CD4-positive, alpha-beta T cell treated with Interleukin-17A for 4 hours (primary cell): ENCODE results near the gene ATP8B4.

Experiments used
- DNase-seq: peaks from one replicate; pipeline ENCODE4 v3.0.0-alpha.2; 2020; ENCODE audit warnings: mixed read lengths

Gene ATP8B4

GRCh38 chr15:49918121-49918520 is 200.9 kb downstream of the ATP8B4 start:
- DNase-seq = no peak

GRCh38 chr15:49916998-49917397 is 202.0 kb downstream of the ATP8B4 start:
- DNase-seq = no peak

- DNase-seq = no peak
These were observed 203.2 kb downstream of the ATP8B4 start for GRCh38 chr15:49915822-49916221.

GRCh38 chr15:49908933-49909295 is 210.1 kb downstream of the ATP8B4 start:
- no peak for DNase-seq

GRCh38 chr15:49908236-49908932 is 210.6 kb downstream of the ATP8B4 start:
- DNase-seq = no peak

- no peak for DNase-seq
These were observed 212.1 kb downstream of the ATP8B4 start for GRCh38 chr15:49906966-49907365.

- no peak for DNase-seq
These were observed 213.8 kb downstream of the ATP8B4 start for GRCh38 chr15:49905221-49905620.

GRCh38 chr15:49904296-49904695 is 214.7 kb downstream of the ATP8B4 start:
- DNase-seq = no peak

- no peak for DNase-seq
These were observed 216.1 kb downstream of the ATP8B4 start for GRCh38 chr15:49902685-49903501.

- DNase-seq = no peak
These were observed 216.9 kb downstream of the ATP8B4 start for GRCh38 chr15:49901996-49902684.

GRCh38 chr15:49901321-49901720 is 217.7 kb downstream of the ATP8B4 start:
- DNase-seq = no peak

- DNase-seq = no peak
These were observed 218.2 kb downstream of the ATP8B4 start for GRCh38 chr15:49900903-49901235.

GRCh38 chr15:49900006-49900902 is 218.8 kb downstream of the ATP8B4 start:
- DNase-seq = no peak

- no peak for DNase-seq
These were observed 220.3 kb downstream of the ATP8B4 start for GRCh38 chr15:49898575-49899283.

GRCh38 chr15:49898097-49898496 is 220.9 kb downstream of the ATP8B4 start:
- no peak for DNase-seq

GRCh38 chr15:49895347-49896223 is 223.4 kb downstream of the ATP8B4 start:
- DNase-seq = no peak

GRCh38 chr15:49890689-49891088 is 228.3 kb downstream of the ATP8B4 start:
- no peak for DNase-seq

- DNase-seq = no peak
These were observed 229.5 kb downstream of the ATP8B4 start for GRCh38 chr15:49889536-49889935.

- DNase-seq = no peak
These were observed 230.3 kb downstream of the ATP8B4 start for GRCh38 chr15:49888734-49889133.

GRCh38 chr15:49888323-49888693 is 230.7 kb downstream of the ATP8B4 start:
- DNase-seq = no peak

GRCh38 chr15:49887659-49888322 is 231.2 kb downstream of the ATP8B4 start:
- DNase-seq = no peak
